ENCODE measurements around the gene MAP3K12.
A peak's percentile ranks its signal among the peaks of the same experiment; 100 is the strongest.

MAP3K12 gene

GRCh38 chr12:53480491-53481442 lies 18.5 kb downstream of the MAP3K12 start:
- Histone ChIP-seq H3K27ac (peak overlapping the region in 1 of 2 donors; percentile 26), H3K4me1 (peaks cover 0 to 32% (median 4%) of the 10 kb centered on the region in 4 donors), H3K27me3 (no peaks in the 10 kb centered on the region), H3K36me3 (peaks cover 52 to 100% (median 92%) of the 10 kb centered on the region in 3 donors), H3K9me3 (no peaks in the 10 kb centered on the region), H3K4me3 (no peak overlapping the region)
- no peak for DNase-seq
- TF ChIP-seq CTCF (IDR thresholded peaks at IDR 0.05) = no peak
- intact Hi-C loops (cut with DNase I; ENCODE audit: low total_unique reads) = no loop called here

GRCh38 chr12:53479331-53479730 lies 19.9 kb downstream of the MAP3K12 start:
- no peak overlapping the region for H3K4me3 ChIP-seq
- intact Hi-C loops (cut with DNase I; ENCODE audit: low total_unique reads) = no loop called here
- TF ChIP-seq CTCF (IDR thresholded peaks at IDR 0.05) = no peak
- no peak for DNase-seq
- H3K27me3 ChIP-seq = no peaks in the 10 kb centered on the region
- H3K4me1 ChIP-seq = peaks cover 0 to 39% (median 4%) of the 10 kb centered on the region in 4 donors
- peaks cover 53 to 100% (median 95%) of the 10 kb centered on the region in 3 donors for H3K36me3 ChIP-seq
- H3K27ac ChIP-seq = peak overlapping the region; percentile 20 to 23
- no peaks in the 10 kb centered on the region for H3K9me3 ChIP-seq

- H3K4me1 ChIP-seq = peaks cover 0 to 39% (median 4%) of the 10 kb centered on the region in 4 donors
- intact Hi-C loops (cut with DNase I; ENCODE audit: low total_unique reads) = no loop called here
- no peak for DNase-seq
- H3K27ac ChIP-seq = peak overlapping the region; percentile 20 to 23
- no peak overlapping the region for H3K4me3 ChIP-seq
- no peaks in the 10 kb centered on the region for H3K27me3 ChIP-seq
- no peaks in the 10 kb centered on the region for H3K9me3 ChIP-seq
- peaks cover 56 to 100% (median 94%) of the 10 kb centered on the region in 3 donors for H3K36me3 ChIP-seq
- TF ChIP-seq CTCF (IDR thresholded peaks at IDR 0.05) = no peak
Observed at GRCh38 chr12:53478865-53479264, 20.4 kb downstream of the MAP3K12 start.

- Histone ChIP-seq H3K4me1 (peaks cover 0 to 56% (median 4%) of the 10 kb centered on the region in 4 donors), H3K27ac (peak overlapping the region in 1 of 2 donors; percentile 10), H3K27me3 (no peaks in the 10 kb centered on the region), H3K36me3 (peaks cover 74 to 100% (median 93%) of the 10 kb centered on the region in 3 donors), H3K4me3 (no peak overlapping the region), H3K9me3 (no peaks in the 10 kb centered on the region)
- TF ChIP-seq CTCF (IDR thresholded peaks at IDR 0.05) = no peak
- intact Hi-C loops (cut with DNase I; ENCODE audit: low total_unique reads) = no loop called here
- DNase-seq = no peak
Observed at GRCh38 chr12:53476769-53477209, 22.5 kb downstream of the MAP3K12 start.

GRCh38 chr12:53474819-53475218 lies 24.4 kb downstream of the MAP3K12 start:
- H3K9me3 ChIP-seq = no peaks in the 10 kb centered on the region
- intact Hi-C loops (cut with DNase I; ENCODE audit: low total_unique reads) = no loop called here
- peaks cover 78 to 100% (median 93%) of the 10 kb centered on the region in 3 donors for H3K36me3 ChIP-seq
- H3K27ac ChIP-seq = no peak overlapping the region
- H3K27me3 ChIP-seq = no peaks in the 10 kb centered on the region
- TF ChIP-seq CTCF (IDR thresholded peaks at IDR 0.05) = no peak
- peaks cover 0 to 45% (median 0%) of the 10 kb centered on the region in 4 donors for H3K4me1 ChIP-seq
- DNase-seq = no peak
- no peak overlapping the region for H3K4me3 ChIP-seq

All from tibial artery (tissue), 4 donors.